ENCODE measurements around the gene SCRN3. TPM values are rescaled to one million over a fixed set of nuclear protein-coding genes. Genes with fewer than 3 reads are reported as not detected.

Gene SCRN3
- total and polyA plus RNA-seq, 3 donors from 2014 or later: 18.3 to 29.1 (median 20.2) TPM

GRCh38 chr2:174477759-174478158 lies 82.2 kb downstream of the SCRN3 start:
- DNase-seq: no peak
- no peaks in the 10 kb centered on the region for H3K9me3 ChIP-seq
- H3K36me3 ChIP-seq (ENCODE audit: low read depth, missing control alignments): no peaks in the 10 kb centered on the region
- no peak for TF ChIP-seq POLR2A (IDR thresholded peaks at IDR 0.05)
- no peak for TF ChIP-seq CTCF (IDR thresholded peaks at IDR 0.05)
- H3K27ac ChIP-seq: no peak overlapping the region
- H3K4me3 ChIP-seq: no peak overlapping the region
- no peaks in the 10 kb centered on the region for H3K27me3 ChIP-seq
- WGBS, 2 donors: 82% methylated on average over 1 of the region's 1 CpG
- H3K4me1 ChIP-seq: no peaks in the 10 kb centered on the region
- intact Hi-C loops (cut with DNase I; ENCODE audit: low total_unique reads): no loop called here

Other genes starting within 250 kb of the SCRN3 start
- 10 to 100 TPM; 58.0 to 63.6 TPM for gene OLA1, start 147.2 kb upstream of the SCRN3 start, total RNA-seq
- 118 TPM for gene OLA1, start 147.2 kb upstream of the SCRN3 start, polyA plus RNA-seq (ENCODE audit: insufficient read depth, low read depth, low replicate concordance)
- 1 to 10 TPM in 1 of 2 donors, under 1 TPM in 1; 0.74 to 1.5 TPM for gene SP9, start 60.8 kb upstream of the SCRN3 start, total RNA-seq
- gene SP9, start 60.8 kb upstream of the SCRN3 start, polyA plus RNA-seq (ENCODE audit: insufficient read depth, low read depth, low replicate concordance): 0.74 TPM
- gene GPR155, start 91.3 kb downstream of the SCRN3 start, total RNA-seq: 1 to 10 TPM; 2.5 to 3.6 TPM
- 4.0 TPM for gene GPR155, start 91.3 kb downstream of the SCRN3 start, polyA plus RNA-seq (ENCODE audit: insufficient read depth, low read depth, low replicate concordance)
- gene WIPF1, start 202.1 kb downstream of the SCRN3 start, total RNA-seq: 10 to 100 TPM in 1 of 2 donors, 1 to 10 TPM in 1; 8.5 to 11.1 TPM
- 16.9 TPM for gene WIPF1, start 202.1 kb downstream of the SCRN3 start, polyA plus RNA-seq (ENCODE audit: insufficient read depth, low read depth, low replicate concordance)